ENCODE measurements around the gene CMTR1. TPM values are rescaled to one million over a fixed set of nuclear protein-coding genes. Genes with fewer than 3 reads are reported as not detected.

CMTR1 gene, protein sequence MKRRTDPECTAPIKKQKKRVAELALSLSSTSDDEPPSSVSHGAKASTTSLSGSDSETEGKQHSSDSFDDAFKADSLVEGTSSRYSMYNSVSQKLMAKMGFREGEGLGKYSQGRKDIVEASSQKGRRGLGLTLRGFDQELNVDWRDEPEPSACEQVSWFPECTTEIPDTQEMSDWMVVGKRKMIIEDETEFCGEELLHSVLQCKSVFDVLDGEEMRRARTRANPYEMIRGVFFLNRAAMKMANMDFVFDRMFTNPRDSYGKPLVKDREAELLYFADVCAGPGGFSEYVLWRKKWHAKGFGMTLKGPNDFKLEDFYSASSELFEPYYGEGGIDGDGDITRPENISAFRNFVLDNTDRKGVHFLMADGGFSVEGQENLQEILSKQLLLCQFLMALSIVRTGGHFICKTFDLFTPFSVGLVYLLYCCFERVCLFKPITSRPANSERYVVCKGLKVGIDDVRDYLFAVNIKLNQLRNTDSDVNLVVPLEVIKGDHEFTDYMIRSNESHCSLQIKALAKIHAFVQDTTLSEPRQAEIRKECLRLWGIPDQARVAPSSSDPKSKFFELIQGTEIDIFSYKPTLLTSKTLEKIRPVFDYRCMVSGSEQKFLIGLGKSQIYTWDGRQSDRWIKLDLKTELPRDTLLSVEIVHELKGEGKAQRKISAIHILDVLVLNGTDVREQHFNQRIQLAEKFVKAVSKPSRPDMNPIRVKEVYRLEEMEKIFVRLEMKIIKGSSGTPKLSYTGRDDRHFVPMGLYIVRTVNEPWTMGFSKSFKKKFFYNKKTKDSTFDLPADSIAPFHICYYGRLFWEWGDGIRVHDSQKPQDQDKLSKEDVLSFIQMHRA
- 26.9 and 31.6 TPM in 2 replicates for total RNA-seq

DNA sequence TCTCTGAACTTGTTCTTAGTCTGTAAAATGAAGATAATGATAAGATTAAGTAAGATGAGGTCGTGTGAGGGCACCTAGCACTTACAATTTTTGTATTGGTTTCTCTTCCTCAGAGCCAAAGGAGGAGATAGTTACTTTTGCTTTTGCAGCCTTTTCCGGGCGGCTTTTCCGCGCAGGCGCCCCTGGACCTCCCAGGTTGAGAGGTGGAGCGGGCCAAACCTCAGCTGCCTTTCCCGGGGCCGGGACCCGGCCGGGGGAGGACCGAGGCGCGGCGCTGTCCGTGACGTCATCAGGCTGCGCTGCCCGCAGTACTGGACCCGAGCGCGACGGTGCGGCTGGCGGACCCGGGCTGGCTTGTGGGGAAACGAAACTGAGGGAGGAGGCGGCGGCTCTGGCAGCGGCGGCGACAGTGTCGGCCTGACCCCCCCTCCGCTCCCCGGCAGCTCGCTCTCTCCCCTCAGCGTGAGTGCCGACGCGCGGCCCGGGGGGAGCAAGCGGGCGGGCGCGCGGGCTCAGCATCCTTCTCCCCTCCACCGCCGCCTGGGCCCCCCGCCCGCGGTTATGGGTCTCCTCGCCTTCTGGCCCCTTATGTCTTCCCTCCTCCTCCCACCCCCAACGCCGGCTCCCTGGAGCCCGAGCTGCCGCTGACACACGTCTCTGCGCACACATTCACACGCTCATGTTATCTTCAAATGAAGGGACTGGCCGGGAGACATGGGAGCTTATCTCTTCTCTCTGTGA is at the start of gene CMTR1:
TSS of gene CMTR1 (plus strand) at position 306 of the 741 bp plus-strand sequence. CDS start 2,409 bp downstream, outside the sequence.

DNA sequence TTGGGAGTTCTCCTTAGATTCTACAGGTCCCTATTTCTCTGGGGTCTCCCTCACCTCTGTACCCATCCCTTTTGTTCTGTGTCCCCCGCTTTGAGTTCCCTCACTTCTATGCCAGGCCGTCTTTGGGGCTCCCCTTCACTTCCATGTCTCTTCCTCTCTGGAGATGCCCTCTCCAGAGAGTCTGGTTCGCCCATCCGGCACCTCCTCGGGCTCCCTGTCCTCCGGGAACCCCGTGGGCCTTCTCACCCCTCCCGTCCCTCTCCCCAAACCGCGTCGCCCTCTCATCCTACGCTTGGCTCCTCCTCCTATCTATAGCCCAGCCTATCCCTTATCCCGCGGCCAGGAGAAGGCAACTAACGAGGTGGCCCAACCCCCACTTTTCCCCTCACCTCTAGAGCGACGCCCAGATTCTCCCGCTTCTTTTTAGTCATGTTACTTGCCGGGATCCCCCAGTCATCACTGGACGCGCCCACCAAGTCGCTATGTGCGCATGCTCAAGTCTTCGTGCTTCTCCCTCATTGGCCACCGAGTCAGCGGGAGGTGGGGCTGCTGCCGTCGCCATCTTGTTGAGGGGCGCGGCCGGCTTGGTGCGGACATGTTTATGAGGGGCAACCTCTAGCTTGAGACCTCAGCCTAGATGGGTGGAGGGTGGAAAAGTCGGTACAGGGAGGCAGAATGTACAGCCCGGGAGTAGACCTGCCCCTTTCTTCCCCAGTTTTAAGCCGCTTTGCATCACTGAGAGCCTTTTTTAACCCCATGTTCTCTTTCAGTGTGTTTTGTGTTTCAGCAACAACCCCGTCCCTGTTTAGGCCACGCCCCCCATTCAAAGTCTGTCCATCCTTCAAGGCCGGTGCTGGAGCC is 66.6 kb downstream of the CMTR1 start, which contains the start of gene CCDC167:
TSS of gene CCDC167 (minus strand) at position 461 of the 861 bp plus-strand sequence. CDS start at position 431, 30 bp downstream.

Other genes with a start within 250 kb of the CMTR1 start
- 8.1 and 9.3 TPM in 2 replicates for gene TBC1D22B, start 175.4 kb upstream of the CMTR1 start, total RNA-seq
- gene TMEM217, start 175.1 kb upstream of the CMTR1 start, total RNA-seq = 5.8 and 6.8 TPM in 2 replicates
- gene RNF8, start 79.2 kb upstream of the CMTR1 start, total RNA-seq = 31.2 and 37.5 TPM in 2 replicates
- 10.5 and 11.8 TPM in 2 replicates for gene CCDC167, start 66.7 kb downstream of the CMTR1 start, total RNA-seq

Measured in dermis lymphatic vessel endothelial cell (primary cell).